MM.1S (cell line): ENCODE measurements around the gene SHQ1.

Experiments
- EZH2 ChIP-seq: fragments of 300-600 bp; sonication (generic); optimal IDR thresholded peaks from 2 replicates; pipeline ENCODE3; 2017; ENCODE audit warnings: low read depth, mild to moderate bottlenecking, antibody characterized with exemption, low read length, mixed read lengths
- EZH2phosphoT487 ChIP-seq: fragments of 300-600 bp; sonication (generic); IDR thresholded peaks from 2 replicates; pipeline ENCODE4 v1.6.1; 2018; ENCODE audit warnings: antibody characterized with exemption, low read length
- TF ChIP-seq, protein P1 (sequence below): fragments of 300-600 bp; sonication (generic); IDR thresholded peaks from 2 replicates; pipeline ENCODE4 v1.5.1; 2016; ENCODE audit warnings: antibody characterized with exemption, low read length, mixed read lengths

DNA sequence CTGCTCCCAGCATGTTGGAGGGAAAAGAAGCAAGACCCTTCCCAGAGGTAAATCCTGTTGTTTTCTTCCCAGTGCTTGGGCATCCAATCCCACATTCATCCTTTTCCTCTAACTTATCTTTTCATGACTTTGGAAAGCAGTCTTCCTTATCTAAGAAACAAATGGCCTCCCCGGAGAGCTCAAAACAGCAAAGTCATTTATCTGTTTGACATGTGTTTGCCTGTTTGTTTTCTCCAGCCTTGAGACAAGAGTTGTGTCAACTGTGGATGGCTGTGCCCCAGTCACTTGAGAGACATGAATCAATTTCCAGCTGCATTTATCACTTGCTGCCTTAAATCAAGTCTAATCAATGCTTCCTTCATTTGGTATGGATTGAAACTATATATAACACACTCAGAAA lies 103.9 kb downstream of the SHQ1 start:
- TF ChIP-seq, protein P1, sequence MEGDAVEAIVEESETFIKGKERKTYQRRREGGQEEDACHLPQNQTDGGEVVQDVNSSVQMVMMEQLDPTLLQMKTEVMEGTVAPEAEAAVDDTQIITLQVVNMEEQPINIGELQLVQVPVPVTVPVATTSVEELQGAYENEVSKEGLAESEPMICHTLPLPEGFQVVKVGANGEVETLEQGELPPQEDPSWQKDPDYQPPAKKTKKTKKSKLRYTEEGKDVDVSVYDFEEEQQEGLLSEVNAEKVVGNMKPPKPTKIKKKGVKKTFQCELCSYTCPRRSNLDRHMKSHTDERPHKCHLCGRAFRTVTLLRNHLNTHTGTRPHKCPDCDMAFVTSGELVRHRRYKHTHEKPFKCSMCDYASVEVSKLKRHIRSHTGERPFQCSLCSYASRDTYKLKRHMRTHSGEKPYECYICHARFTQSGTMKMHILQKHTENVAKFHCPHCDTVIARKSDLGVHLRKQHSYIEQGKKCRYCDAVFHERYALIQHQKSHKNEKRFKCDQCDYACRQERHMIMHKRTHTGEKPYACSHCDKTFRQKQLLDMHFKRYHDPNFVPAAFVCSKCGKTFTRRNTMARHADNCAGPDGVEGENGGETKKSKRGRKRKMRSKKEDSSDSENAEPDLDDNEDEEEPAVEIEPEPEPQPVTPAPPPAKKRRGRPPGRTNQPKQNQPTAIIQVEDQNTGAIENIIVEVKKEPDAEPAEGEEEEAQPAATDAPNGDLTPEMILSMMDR, result no peak
- TF ChIP-seq EZH2 (no peak), EZH2phosphoT487 (no peak)
